Stomach (tissue), 4 donors: ENCODE measurements around the gene CCSER1.

ENCODE experiments used
- POLR2AphosphoS5 ChIP-seq, 3 donors: sonication (generic); formaldehyde crosslinking; IDR thresholded peaks; one replicate each; pipeline ENCODE4 v1.6.1; 2016; ENCODE audit warnings: antibody characterized with exemption in 3 of 3
- TF ChIP-seq, protein P1 (sequence below), 7 experiments: fragments of 450-650 bp in 4 of 7; fragments of 200-600 bp in 3 of 7; sonication (generic) in 3 of 7; IDR thresholded peaks; one replicate each; pipeline ENCODE4 v1.5.1; 2016 to 2019; ENCODE audit warnings: antibody characterized with exemption in 7 of 7, control low read depth in 2 of 7, mild to moderate bottlenecking in 1 of 7

DNA sequence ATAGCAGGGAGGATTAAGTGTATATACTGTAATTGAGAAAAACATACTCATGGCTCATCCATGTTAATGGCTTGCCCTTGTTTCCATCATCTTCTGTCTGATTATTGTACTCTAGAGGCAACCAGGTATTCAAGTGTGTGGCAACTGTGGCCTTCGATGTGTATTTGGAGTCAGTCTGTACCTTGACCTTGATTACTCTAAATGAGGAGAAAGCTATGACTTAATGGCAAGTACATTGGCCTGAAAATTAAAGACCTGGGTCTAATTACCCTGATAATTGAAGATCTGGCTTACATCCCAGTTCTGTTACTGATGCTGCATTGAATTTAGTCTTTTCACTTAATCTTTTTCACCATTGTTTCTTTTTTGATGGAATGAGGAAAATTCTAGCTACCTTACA, 409.2 kb downstream of the CCSER1 start:
- TF ChIP-seq, protein P1, sequence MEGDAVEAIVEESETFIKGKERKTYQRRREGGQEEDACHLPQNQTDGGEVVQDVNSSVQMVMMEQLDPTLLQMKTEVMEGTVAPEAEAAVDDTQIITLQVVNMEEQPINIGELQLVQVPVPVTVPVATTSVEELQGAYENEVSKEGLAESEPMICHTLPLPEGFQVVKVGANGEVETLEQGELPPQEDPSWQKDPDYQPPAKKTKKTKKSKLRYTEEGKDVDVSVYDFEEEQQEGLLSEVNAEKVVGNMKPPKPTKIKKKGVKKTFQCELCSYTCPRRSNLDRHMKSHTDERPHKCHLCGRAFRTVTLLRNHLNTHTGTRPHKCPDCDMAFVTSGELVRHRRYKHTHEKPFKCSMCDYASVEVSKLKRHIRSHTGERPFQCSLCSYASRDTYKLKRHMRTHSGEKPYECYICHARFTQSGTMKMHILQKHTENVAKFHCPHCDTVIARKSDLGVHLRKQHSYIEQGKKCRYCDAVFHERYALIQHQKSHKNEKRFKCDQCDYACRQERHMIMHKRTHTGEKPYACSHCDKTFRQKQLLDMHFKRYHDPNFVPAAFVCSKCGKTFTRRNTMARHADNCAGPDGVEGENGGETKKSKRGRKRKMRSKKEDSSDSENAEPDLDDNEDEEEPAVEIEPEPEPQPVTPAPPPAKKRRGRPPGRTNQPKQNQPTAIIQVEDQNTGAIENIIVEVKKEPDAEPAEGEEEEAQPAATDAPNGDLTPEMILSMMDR (IDR thresholded peaks at IDR 0.05), result no peak
- TF ChIP-seq POLR2AphosphoS5 (IDR thresholded peaks at IDR 0.05), result no peak
